ENCODE results near the gene NR1H3.
A peak's percentile ranks its signal among the peaks of the same experiment; 100 is the strongest.

The NR1H3 gene

GRCh38 chr11:47247502-47247901 is 10.3 kb upstream of the NR1H3 start:
- Histone ChIP-seq H3K36me3 (ENCODE audit: insufficient read depth, low read depth, low read length) (peaks cover 35% of the 10 kb centered on the region), H3K27ac (ENCODE audit: low read length) (no peak overlapping the region), H3K27me3 (ENCODE audit: insufficient read depth, low read length) (no peaks in the 10 kb centered on the region), H3K4me3 (ENCODE audit: low read length) (peak overlapping the region; percentile 97), H3K9me3 (ENCODE audit: insufficient read depth, low read depth, low read length) (no peaks in the 10 kb centered on the region), H3K4me1 (ENCODE audit: insufficient read depth, low read length) (no peaks in the 10 kb centered on the region), H3K9ac (ENCODE audit: low read depth, low read length) (no peak overlapping the region)

GRCh38 chr11:47248304-47248663 is 9.5 kb upstream of the NR1H3 start:
- H3K27me3 ChIP-seq (ENCODE audit: insufficient read depth, low read length), result no peaks in the 10 kb centered on the region
- peak overlapping the region; percentile 97 for H3K4me3 ChIP-seq (ENCODE audit: low read length)
- H3K36me3 ChIP-seq (ENCODE audit: insufficient read depth, low read depth, low read length), result peaks cover 27% of the 10 kb centered on the region
- peak overlapping the region; percentile 94 for H3K9ac ChIP-seq (ENCODE audit: low read depth, low read length)
- H3K4me1 ChIP-seq (ENCODE audit: insufficient read depth, low read length), result no peaks in the 10 kb centered on the region
- H3K27ac ChIP-seq (ENCODE audit: low read length), result peak overlapping the region; percentile 66
- no peaks in the 10 kb centered on the region for H3K9me3 ChIP-seq (ENCODE audit: insufficient read depth, low read depth, low read length)

- Histone ChIP-seq H3K4me1 (ENCODE audit: insufficient read depth, low read length) (no peaks in the 10 kb centered on the region), H3K9me3 (ENCODE audit: insufficient read depth, low read depth, low read length) (no peaks in the 10 kb centered on the region), H3K36me3 (ENCODE audit: insufficient read depth, low read depth, low read length) (peaks cover 23% of the 10 kb centered on the region), H3K27ac (ENCODE audit: low read length) (peak within 1 kb of the TSS; percentile 66), H3K9ac (ENCODE audit: low read depth, low read length) (peak within 1 kb of the TSS; percentile 94), H3K4me3 (ENCODE audit: low read length) (peak within 1 kb of the TSS; percentile 97), H3K27me3 (ENCODE audit: insufficient read depth, low read length) (no peaks in the 10 kb centered on the region)
Observed at GRCh38 chr11:47248664-47249377, 9.0 kb upstream of the NR1H3 start, which contains the start of gene ACP2. Gene ACP2, minus strand, starts transcription at chr11:47248814. Its CDS starts 25 bp downstream, at chr11:47248789.

GRCh38 chr11:47249378-47249715 is 8.4 kb upstream of the NR1H3 start:
- H3K4me1 ChIP-seq (ENCODE audit: insufficient read depth, low read length), result no peaks in the 10 kb centered on the region
- H3K4me3 ChIP-seq (ENCODE audit: low read length), result peak overlapping the region; percentile 97
- peak overlapping the region; percentile 94 for H3K9ac ChIP-seq (ENCODE audit: low read depth, low read length)
- no peaks in the 10 kb centered on the region for H3K27me3 ChIP-seq (ENCODE audit: insufficient read depth, low read length)
- peak overlapping the region; percentile 66 for H3K27ac ChIP-seq (ENCODE audit: low read length)
- H3K9me3 ChIP-seq (ENCODE audit: insufficient read depth, low read depth, low read length), result no peaks in the 10 kb centered on the region
- H3K36me3 ChIP-seq (ENCODE audit: insufficient read depth, low read depth, low read length), result peaks cover 23% of the 10 kb centered on the region

- no peak overlapping the region for H3K9ac ChIP-seq (ENCODE audit: low read depth, low read length)
- no peaks in the 10 kb centered on the region for H3K9me3 ChIP-seq (ENCODE audit: insufficient read depth, low read depth, low read length)
- no peak overlapping the region for H3K4me3 ChIP-seq (ENCODE audit: low read length)
- no peak overlapping the region for H3K27ac ChIP-seq (ENCODE audit: low read length)
- no peaks in the 10 kb centered on the region for H3K27me3 ChIP-seq (ENCODE audit: insufficient read depth, low read length)
- no peaks in the 10 kb centered on the region for H3K4me1 ChIP-seq (ENCODE audit: insufficient read depth, low read length)
- H3K36me3 ChIP-seq (ENCODE audit: insufficient read depth, low read depth, low read length), result 0 out of 2 replicates have a peak, but pooled peaks cover 6% of the 10 kb centered on the region
Observed at GRCh38 chr11:47251751-47252150, 6.0 kb upstream of the NR1H3 start.

- Histone ChIP-seq H3K27me3 (ENCODE audit: insufficient read depth, low read length) (no peaks in the 10 kb centered on the region), H3K36me3 (ENCODE audit: insufficient read depth, low read depth, low read length) (no peaks in the 10 kb centered on the region), H3K9ac (ENCODE audit: low read depth, low read length) (no peak overlapping the region), H3K27ac (ENCODE audit: low read length) (no peak overlapping the region), H3K4me3 (ENCODE audit: low read length) (no peak overlapping the region), H3K9me3 (ENCODE audit: insufficient read depth, low read depth, low read length) (no peaks in the 10 kb centered on the region), H3K4me1 (ENCODE audit: insufficient read depth, low read length) (peaks cover 9% of the 10 kb centered on the region; the same call in 1 of the 2 replicates)
Observed at GRCh38 chr11:47253660-47254059, 4.1 kb upstream of the NR1H3 start.

- no peak overlapping the region for H3K4me3 ChIP-seq (ENCODE audit: low read length)
- no peak overlapping the region for H3K9ac ChIP-seq (ENCODE audit: low read depth, low read length)
- peaks cover 12% of the 10 kb centered on the region; the same call in 1 of the 2 replicates for H3K4me1 ChIP-seq (ENCODE audit: insufficient read depth, low read length)
Observed at GRCh38 chr11:47254386-47254785, 3.4 kb upstream of the NR1H3 start.

GRCh38 chr11:47256374-47256773 is 1.4 kb upstream of the NR1H3 start:
- Histone ChIP-seq H3K4me1 (ENCODE audit: insufficient read depth, low read length) (peaks cover 12% of the 10 kb centered on the region; the same call in 1 of the 2 replicates), H3K9me3 (ENCODE audit: insufficient read depth, low read depth, low read length) (no peaks in the 10 kb centered on the region), H3K9ac (ENCODE audit: low read depth, low read length) (no peak overlapping the region), H3K4me3 (ENCODE audit: low read length) (no peak overlapping the region), H3K27me3 (ENCODE audit: insufficient read depth, low read length) (no peaks in the 10 kb centered on the region), H3K27ac (ENCODE audit: low read length) (no peak overlapping the region), H3K36me3 (ENCODE audit: insufficient read depth, low read depth, low read length) (no peaks in the 10 kb centered on the region)

More at GRCh38 chr11:47254386-47254785, 3.4 kb upstream of the NR1H3 start:
- Histone ChIP-seq H3K9me3 (ENCODE audit: insufficient read depth, low read depth, low read length) (no peaks in the 10 kb centered on the region), H3K27me3 (ENCODE audit: insufficient read depth, low read length) (no peaks in the 10 kb centered on the region), H3K36me3 (ENCODE audit: insufficient read depth, low read depth, low read length) (no peaks in the 10 kb centered on the region), H3K27ac (ENCODE audit: low read length) (no peak overlapping the region)

GRCh38 chr11:47257177-47257516 is 649 bp upstream of the NR1H3 start:
- Histone ChIP-seq H3K9me3 (ENCODE audit: insufficient read depth, low read depth, low read length) (no peaks in the 10 kb centered on the region), H3K9ac (ENCODE audit: low read depth, low read length) (peak overlapping the region; percentile 79; the same call in 1 of the 2 replicates), H3K36me3 (ENCODE audit: insufficient read depth, low read depth, low read length) (no peaks in the 10 kb centered on the region), H3K27ac (ENCODE audit: low read length) (peak overlapping the region; percentile 59), H3K27me3 (ENCODE audit: insufficient read depth, low read length) (no peaks in the 10 kb centered on the region), H3K4me1 (ENCODE audit: insufficient read depth, low read length) (peaks cover 12% of the 10 kb centered on the region; the same call in 1 of the 2 replicates), H3K4me3 (ENCODE audit: low read length) (peak overlapping the region; percentile 60)

GRCh38 chr11:47258317-47258902 is 614 bp downstream of the NR1H3 start:
- H3K27ac ChIP-seq (ENCODE audit: low read length), result no peak overlapping the region

GRCh38 chr11:47259232-47259977 is 1.6 kb downstream of the NR1H3 start:
- H3K9ac ChIP-seq (ENCODE audit: low read depth, low read length), result no peak overlapping the region
- peaks cover 12% of the 10 kb centered on the region; the same call in 1 of the 2 replicates for H3K4me1 ChIP-seq (ENCODE audit: insufficient read depth, low read length)
- no peaks in the 10 kb centered on the region for H3K27me3 ChIP-seq (ENCODE audit: insufficient read depth, low read length)
- H3K27ac ChIP-seq (ENCODE audit: low read length), result no peak overlapping the region
- no peak overlapping the region for H3K4me3 ChIP-seq (ENCODE audit: low read length)
- no peaks in the 10 kb centered on the region for H3K36me3 ChIP-seq (ENCODE audit: insufficient read depth, low read depth, low read length)
- no peaks in the 10 kb centered on the region for H3K9me3 ChIP-seq (ENCODE audit: insufficient read depth, low read depth, low read length)

More at GRCh38 chr11:47258317-47258902, 614 bp downstream of the NR1H3 start:
- Histone ChIP-seq H3K9me3 (ENCODE audit: insufficient read depth, low read depth, low read length) (no peaks in the 10 kb centered on the region), H3K9ac (ENCODE audit: low read depth, low read length) (peak overlapping the region; percentile 79; the same call in 1 of the 2 replicates), H3K27me3 (ENCODE audit: insufficient read depth, low read length) (no peaks in the 10 kb centered on the region), H3K36me3 (ENCODE audit: insufficient read depth, low read depth, low read length) (no peaks in the 10 kb centered on the region), H3K4me3 (ENCODE audit: low read length) (peak overlapping the region; percentile 60; the same call in 1 of the 2 replicates), H3K4me1 (ENCODE audit: insufficient read depth, low read length) (peaks cover 12% of the 10 kb centered on the region; the same call in 1 of the 2 replicates)
